BE2C (cell line): ENCODE results near the gene SEMA5B.

Source experiments
- DNase-seq: peaks from one replicate; pipeline ENCODE4 v3.0.0-alpha.2; 2020
- H3K27me3 ChIP-seq: fragments of 250-450 bp; sonication (Bioruptor Pico); 2 replicates; pipeline ENCODE4 v1.5.1; 2020; ENCODE audit warnings: mild to moderate bottlenecking
- H3K36me3 ChIP-seq: fragments of 250-450 bp; sonication (Bioruptor Pico); 2 replicates; pipeline ENCODE4 v1.5.1; 2020; ENCODE audit warnings: mild to moderate bottlenecking
- H3K4me1 ChIP-seq: fragments of 250-450 bp; sonication (Bioruptor Pico); 2 replicates; pipeline ENCODE4 v1.5.1; 2020
- H3K4me3 ChIP-seq: 2 replicates; pipeline ENCODE4 v1.5.1; 2011; ENCODE audit warnings: low read depth, low read length
- H3K9me3 ChIP-seq: fragments of 250-450 bp; sonication (Bioruptor Pico); 2 replicates; pipeline ENCODE4 v1.5.1; 2020
- TF ChIP-seq, protein P1 (sequence below): IDR thresholded peaks from 2 replicates; pipeline ENCODE4 v1.5.1; 2012; ENCODE audit warnings: mild to moderate bottlenecking, low read depth, low read length

Gene SEMA5B

DNA sequence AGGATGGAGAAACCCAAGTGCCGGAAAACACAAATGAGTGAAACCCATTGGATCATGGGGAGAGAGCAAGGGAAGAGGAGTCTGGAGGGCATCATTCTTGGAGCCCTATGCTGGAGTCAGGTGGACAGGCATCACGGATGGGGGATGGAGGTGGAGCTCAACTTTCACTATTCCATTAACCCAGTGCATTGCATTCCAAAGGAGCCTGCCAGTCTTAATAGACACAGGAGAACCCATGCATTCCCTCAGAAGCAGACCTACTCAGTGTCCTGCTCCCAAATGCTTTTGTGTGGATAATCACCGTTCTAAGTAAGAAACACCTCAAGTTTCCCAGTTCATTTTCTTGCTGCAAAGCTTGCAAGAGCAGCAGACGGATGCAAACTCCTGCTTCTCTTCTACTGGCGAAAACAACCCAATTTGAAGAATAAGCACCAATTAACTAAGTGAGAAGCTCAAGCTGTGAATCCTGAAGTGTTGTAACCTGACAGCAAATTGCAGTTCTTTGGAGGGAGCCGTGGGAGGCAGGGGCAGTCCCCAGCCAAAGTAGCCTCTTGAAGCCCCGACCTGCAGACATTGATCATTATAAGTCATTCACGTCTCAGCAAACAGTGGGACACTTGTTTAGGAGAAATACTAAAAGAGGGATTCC is 25.3 kb downstream of the SEMA5B start:
- H3K9me3 ChIP-seq: no peaks in the 10 kb centered on the region
- DNase-seq: no peak
- H3K4me1 ChIP-seq: peaks cover 6% of the 10 kb centered on the region; the same call in 1 of the 2 replicates
- H3K4me3 ChIP-seq: no peak overlapping the region
- H3K27me3 ChIP-seq: no peaks in the 10 kb centered on the region
- TF ChIP-seq, protein P1, sequence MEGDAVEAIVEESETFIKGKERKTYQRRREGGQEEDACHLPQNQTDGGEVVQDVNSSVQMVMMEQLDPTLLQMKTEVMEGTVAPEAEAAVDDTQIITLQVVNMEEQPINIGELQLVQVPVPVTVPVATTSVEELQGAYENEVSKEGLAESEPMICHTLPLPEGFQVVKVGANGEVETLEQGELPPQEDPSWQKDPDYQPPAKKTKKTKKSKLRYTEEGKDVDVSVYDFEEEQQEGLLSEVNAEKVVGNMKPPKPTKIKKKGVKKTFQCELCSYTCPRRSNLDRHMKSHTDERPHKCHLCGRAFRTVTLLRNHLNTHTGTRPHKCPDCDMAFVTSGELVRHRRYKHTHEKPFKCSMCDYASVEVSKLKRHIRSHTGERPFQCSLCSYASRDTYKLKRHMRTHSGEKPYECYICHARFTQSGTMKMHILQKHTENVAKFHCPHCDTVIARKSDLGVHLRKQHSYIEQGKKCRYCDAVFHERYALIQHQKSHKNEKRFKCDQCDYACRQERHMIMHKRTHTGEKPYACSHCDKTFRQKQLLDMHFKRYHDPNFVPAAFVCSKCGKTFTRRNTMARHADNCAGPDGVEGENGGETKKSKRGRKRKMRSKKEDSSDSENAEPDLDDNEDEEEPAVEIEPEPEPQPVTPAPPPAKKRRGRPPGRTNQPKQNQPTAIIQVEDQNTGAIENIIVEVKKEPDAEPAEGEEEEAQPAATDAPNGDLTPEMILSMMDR: no peak
- H3K36me3 ChIP-seq: no peaks in the 10 kb centered on the region

DNA sequence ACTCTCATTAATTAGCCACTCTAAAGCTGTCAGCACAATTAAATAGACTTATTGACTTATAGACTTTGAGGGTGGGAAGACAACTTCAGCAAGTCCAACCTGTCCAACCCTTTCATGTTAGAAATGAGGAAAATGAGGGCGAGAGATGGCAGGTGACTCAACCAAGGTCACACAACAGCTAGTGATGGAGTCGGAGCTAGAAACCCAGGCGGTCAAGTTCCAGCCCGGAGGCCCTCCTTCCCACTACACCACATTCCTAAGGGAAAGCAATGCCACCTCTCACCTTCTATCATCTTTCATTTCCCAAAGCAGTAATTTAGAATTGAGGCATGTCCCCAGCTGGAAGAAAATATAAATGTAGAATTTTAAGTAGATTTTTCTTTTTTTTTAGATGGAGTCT is 28.7 kb downstream of the SEMA5B start:
- TF ChIP-seq, protein P1: no peak
- Histone ChIP-seq H3K27me3 (no peaks in the 10 kb centered on the region), H3K36me3 (no peaks in the 10 kb centered on the region; the same call in 1 of the 2 replicates), H3K4me3 (no peak overlapping the region), H3K9me3 (no peaks in the 10 kb centered on the region), H3K4me1 (peaks cover 11% of the 10 kb centered on the region; the same call in 1 of the 2 replicates)
- no peak for DNase-seq

DNA sequence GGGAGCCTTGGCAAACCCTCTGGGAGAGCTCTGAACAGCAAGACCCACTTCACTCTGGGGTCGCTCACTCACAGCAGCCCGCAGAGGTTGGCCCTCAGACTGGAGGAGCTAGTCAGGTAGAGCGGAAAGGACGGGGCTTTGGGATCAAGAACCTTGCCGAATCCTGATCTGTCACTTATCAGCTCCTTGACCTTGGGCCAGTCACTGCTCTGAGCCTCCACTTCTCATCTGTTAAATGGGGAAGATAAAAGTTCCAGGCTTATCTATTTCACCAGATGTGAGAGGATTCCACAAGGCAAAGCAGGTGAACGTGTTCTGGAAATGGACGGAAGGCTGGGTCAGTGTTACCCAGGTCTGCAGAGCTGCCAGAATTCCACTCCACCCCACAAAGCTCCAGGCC is 29.4 kb downstream of the SEMA5B start:
- Histone ChIP-seq H3K9me3 (no peaks in the 10 kb centered on the region), H3K27me3 (no peaks in the 10 kb centered on the region)

DNA sequence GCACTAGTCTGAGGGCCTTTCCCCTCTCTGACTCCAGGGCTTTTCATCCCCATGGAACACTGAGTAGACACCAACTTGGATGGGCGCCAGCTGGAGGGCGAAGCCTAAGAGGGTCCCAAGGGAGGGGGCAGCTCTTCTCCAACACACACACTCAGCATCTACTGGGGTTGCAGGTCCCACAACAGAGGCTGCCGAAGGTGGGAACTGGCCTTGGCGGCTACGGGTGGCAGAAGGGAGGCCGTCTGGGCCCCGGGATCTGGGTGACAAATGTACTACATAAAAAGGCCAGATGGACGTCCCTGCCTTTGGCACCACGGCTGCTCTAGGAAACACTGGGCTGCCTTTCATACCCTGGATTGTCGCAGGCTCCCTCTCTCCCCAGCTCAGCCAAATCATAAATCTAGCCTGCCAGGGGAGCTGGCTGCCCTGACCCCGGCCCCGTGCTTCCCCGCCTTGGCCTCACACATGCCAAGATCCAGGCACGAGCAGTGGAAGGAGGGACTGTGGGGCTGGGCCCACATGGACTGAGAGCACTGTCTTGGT is 31.5 kb downstream of the SEMA5B start:
- TF ChIP-seq, protein P1: no peak
- Histone ChIP-seq H3K27me3 (peaks cover 20% of the 10 kb centered on the region), H3K4me1 (peaks cover 20% of the 10 kb centered on the region), H3K4me3 (no peak overlapping the region), H3K9me3 (no peaks in the 10 kb centered on the region), H3K36me3 (no peaks in the 10 kb centered on the region; the same call in 1 of the 2 replicates)
- DNase-seq: peak; percentile 65

More for the DNA sequence above, 29.4 kb downstream of the SEMA5B start:
- Histone ChIP-seq H3K36me3 (no peaks in the 10 kb centered on the region; the same call in 1 of the 2 replicates), H3K4me1 (peaks cover 13% of the 10 kb centered on the region), H3K4me3 (no peak overlapping the region)
- TF ChIP-seq, protein P1: no peak
- no peak for DNase-seq

DNA sequence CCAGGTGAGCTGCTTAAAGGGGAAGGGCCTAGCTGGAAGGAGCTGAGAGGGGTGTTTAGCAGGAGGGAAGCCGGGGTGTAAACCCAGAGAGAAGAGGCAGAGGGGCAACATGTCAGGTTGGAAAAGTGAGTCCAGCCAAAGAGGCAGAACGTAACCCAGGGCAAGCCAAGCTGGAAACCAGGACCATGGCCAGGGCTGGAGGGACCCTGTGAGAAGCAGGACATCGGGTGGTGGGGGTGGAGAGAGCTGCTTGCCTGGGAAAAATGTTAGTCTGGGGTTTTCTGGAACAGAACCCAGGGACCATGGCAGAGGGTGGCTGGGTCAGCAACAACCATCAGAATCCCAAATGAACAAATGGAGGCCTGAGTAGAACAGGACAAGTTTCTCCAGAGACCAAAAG is 32.6 kb downstream of the SEMA5B start:
- Histone ChIP-seq H3K36me3 (no peaks in the 10 kb centered on the region; the same call in 1 of the 2 replicates), H3K9me3 (no peaks in the 10 kb centered on the region), H3K4me1 (peaks cover 20% of the 10 kb centered on the region), H3K27me3 (peaks cover 27% of the 10 kb centered on the region), H3K4me3 (no peak overlapping the region)
- TF ChIP-seq, protein P1: no peak
- DNase-seq: no peak
